Right lobe of liver (tissue), 4 donors: ENCODE data around the gene JAM3.

Experiments
- CTCF ChIP-seq, 4 donors: fragments of 200-600 bp in 3 of 4; fragments of 450-650 bp in 1 of 4; IDR thresholded peaks; one replicate each; pipeline versions ENCODE4 v1.5.1 to v1.8.0; 2016 to 2022; ENCODE audit warnings: antibody characterized with exemption in 4 of 4, mild to moderate bottlenecking in 2 of 4
- POLR2A ChIP-seq: fragments of 450-650 bp; IDR thresholded peaks from one replicate; pipeline ENCODE4 v1.6.1; 2017; ENCODE audit warnings: antibody characterized with exemption, mild to moderate bottlenecking
- donor health status: DM: no; HTN: no; CAD: no.
- donor health status: DM: no; HTN: no; CAD: no.
- donor health status: DM: no; HTN: yes; CAD: no.

- TF ChIP-seq POLR2A (no peak), CTCF (IDR thresholded peaks at IDR 0.05) (no peak)
Measured at GRCh38 chr11:134110252-134110815, 41.5 kb downstream of the JAM3 start.
